GM21390 (cell line): ENCODE data around the gene SLC25A2.
"Not testable (repeated sequence)": the region's sequence is repeated elsewhere in the genome, so short reads cannot be mapped to it uniquely, and the experiment has no call there.

Experiments used
- ATAC-seq: cut with Tn5 transposase; IDR thresholded peaks from one replicate; pipeline ENCODE4 v1.9.1; 2021; ENCODE audit not compliant: unreplicated experiment

Gene SLC25A2

GRCh38 chr5:141316963-141317362 is 13.1 kb upstream of the SLC25A2 start:
- not testable (repeated sequence) for ATAC-seq

GRCh38 chr5:141313711-141314110 is 9.9 kb upstream of the SLC25A2 start:
- no peak for ATAC-seq

- no peak for ATAC-seq
These were observed 2.8 kb upstream of the SLC25A2 start for GRCh38 chr5:141306630-141307029.

- no peak for ATAC-seq
These were observed 5.5 kb downstream of the SLC25A2 start for GRCh38 chr5:141298376-141298775.

- ATAC-seq, result no peak
These were observed 30.9 kb downstream of the SLC25A2 start for GRCh38 chr5:141272906-141273305.

GRCh38 chr5:141269195-141269594 is 34.7 kb downstream of the SLC25A2 start:
- ATAC-seq, result no peak

GRCh38 chr5:141261238-141261546 is 42.7 kb downstream of the SLC25A2 start:
- no peak for ATAC-seq

GRCh38 chr5:141260458-141261237 is 43.2 kb downstream of the SLC25A2 start:
- ATAC-seq, result no peak

GRCh38 chr5:141258948-141259347 is 44.9 kb downstream of the SLC25A2 start:
- ATAC-seq, result no peak

- ATAC-seq, result no peak
These were observed 45.4 kb downstream of the SLC25A2 start for GRCh38 chr5:141258464-141258863.
